ENCODE results near the gene NDFIP1.

DNA sequence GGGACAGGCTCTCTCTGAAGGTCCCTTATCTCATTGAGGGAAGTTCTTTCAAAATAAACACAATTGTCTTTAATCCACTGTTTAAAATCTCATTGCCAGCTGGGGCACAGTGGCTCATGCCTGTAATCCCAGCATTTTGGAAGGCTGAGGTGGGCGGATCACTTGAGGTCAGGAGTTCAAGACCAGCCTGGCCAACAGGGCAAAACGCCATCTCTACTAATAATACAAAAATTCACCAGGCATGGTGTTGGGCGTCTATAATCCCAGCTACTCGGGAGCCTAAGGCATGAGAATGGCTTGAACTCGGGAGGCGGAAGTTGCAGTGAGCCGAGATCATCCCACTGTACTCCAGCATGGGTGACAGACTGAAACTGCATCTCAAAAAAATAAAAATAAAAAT is 8.3 kb upstream of the NDFIP1 start:
- TF ChIP-seq CREB1 (IDR thresholded peaks at IDR 0.05), result no peak
- no peak for TF ChIP-seq CREB1 (CRISPR knock-in tag; IDR thresholded peaks at IDR 0.05)
- TF ChIP-seq GABPA (IDR thresholded peaks at IDR 0.05; ENCODE audit: low read depth, low read length), result no peak
- no peak for TF ChIP-seq GABPA (CRISPR knock-in tag; IDR thresholded peaks at IDR 0.05; ENCODE audit: low read depth)
- no peak for TF ChIP-seq MAZ (IDR thresholded peaks at IDR 0.05; ENCODE audit: borderline replicate concordance, low read depth, low read length)
- no peak for TF ChIP-seq MAZ (CRISPR knock-in tag; IDR thresholded peaks at IDR 0.05; ENCODE audit: low read depth)
